Measurements from ENCODE around the gene SYCP2L. TPM values are rescaled to one million over a fixed set of nuclear protein-coding genes. Genes with fewer than 3 reads are reported as not detected.
"Not testable (repeated sequence)": the region's sequence is repeated elsewhere in the genome, so short reads cannot be mapped to it uniquely, and the experiment has no call there.

Gene SYCP2L
- total RNA-seq, 4 donors from 2014 or later = 0.44 to 5.2 (median 0.49) TPM; not detected in 1

DNA sequence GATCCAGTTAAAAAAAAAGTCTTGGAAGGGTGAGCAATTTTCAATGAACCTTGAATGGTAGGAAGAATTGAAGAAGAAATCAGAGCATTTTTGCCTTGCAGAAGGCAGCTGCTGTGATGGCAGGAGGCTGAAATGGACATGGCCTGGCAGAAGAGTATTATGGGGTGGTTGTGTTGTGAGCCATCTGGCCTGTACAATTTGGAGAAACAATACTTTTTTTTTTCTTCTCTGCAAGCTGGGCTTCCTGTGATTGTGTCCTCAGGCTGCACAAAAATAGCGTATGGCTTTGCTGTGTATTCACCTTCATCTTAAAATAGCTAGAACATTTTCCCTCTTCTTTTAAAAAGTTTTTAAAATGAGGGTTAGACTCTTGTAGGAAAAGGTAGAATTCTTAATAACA lies 21.4 kb downstream of the SYCP2L start:
- Histone ChIP-seq H3K9me3 (no peaks in the 10 kb centered on the region), H3K4me1 (no peaks in the 10 kb centered on the region), H3K36me3 (no peaks in the 10 kb centered on the region), H3K27me3 (no peaks in the 10 kb centered on the region), H3K4me3 (no peak overlapping the region), H3K27ac (no peak overlapping the region)
- DNase-seq (ENCODE audit: low spot score in 2 of 2) = no peak
- 83% methylated on average over 1 of the region's 1 CpG for WGBS
- no peak for TF ChIP-seq POLR2A (IDR thresholded peaks at IDR 0.05)
- no peak for TF ChIP-seq EP300 (IDR thresholded peaks at IDR 0.05)
- no peak for TF ChIP-seq POLR2AphosphoS5 (IDR thresholded peaks at IDR 0.05)
- TF ChIP-seq, protein P1, sequence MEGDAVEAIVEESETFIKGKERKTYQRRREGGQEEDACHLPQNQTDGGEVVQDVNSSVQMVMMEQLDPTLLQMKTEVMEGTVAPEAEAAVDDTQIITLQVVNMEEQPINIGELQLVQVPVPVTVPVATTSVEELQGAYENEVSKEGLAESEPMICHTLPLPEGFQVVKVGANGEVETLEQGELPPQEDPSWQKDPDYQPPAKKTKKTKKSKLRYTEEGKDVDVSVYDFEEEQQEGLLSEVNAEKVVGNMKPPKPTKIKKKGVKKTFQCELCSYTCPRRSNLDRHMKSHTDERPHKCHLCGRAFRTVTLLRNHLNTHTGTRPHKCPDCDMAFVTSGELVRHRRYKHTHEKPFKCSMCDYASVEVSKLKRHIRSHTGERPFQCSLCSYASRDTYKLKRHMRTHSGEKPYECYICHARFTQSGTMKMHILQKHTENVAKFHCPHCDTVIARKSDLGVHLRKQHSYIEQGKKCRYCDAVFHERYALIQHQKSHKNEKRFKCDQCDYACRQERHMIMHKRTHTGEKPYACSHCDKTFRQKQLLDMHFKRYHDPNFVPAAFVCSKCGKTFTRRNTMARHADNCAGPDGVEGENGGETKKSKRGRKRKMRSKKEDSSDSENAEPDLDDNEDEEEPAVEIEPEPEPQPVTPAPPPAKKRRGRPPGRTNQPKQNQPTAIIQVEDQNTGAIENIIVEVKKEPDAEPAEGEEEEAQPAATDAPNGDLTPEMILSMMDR (IDR thresholded peaks at IDR 0.05) = no peak

- not testable (repeated sequence) for H3K27me3 ChIP-seq; H3K27ac ChIP-seq; H3K36me3 ChIP-seq; DNase-seq (ENCODE audit: low spot score in 2 of 2); H3K4me3 ChIP-seq; H3K4me1 ChIP-seq; H3K9me3 ChIP-seq
- 93% methylated on average over 3 of the region's 3 CpGs for WGBS
These were observed 32.7 kb downstream of the SYCP2L start for GRCh38 chr6:10919520-10919919.

DNA sequence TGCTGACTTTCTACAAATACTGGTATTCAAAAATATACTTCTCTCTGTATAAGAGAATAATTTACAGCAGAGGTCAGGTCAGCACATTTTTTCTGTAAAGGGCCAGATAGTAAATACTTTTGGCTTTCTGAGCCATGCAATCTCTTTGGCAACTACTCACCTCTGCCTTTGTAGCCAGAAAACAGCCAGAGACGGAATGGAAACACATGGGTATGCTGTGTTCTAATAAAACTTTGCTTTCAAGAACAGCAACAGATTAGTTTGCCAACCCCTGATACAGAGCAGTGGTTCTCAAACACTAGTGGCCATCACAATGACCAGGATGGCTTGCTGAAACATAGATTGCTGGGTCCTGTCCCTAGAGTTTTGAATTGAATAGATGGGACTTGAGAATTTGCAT lies 46.3 kb downstream of the SYCP2L start:
- no peak for DNase-seq (ENCODE audit: low spot score in 2 of 2)
- H3K4me1 ChIP-seq = no peaks in the 10 kb centered on the region
- H3K27me3 ChIP-seq = no peaks in the 10 kb centered on the region
- H3K4me3 ChIP-seq = no peak overlapping the region
- TF ChIP-seq POLR2AphosphoS5 (IDR thresholded peaks at IDR 0.05) = no peak
- TF ChIP-seq, protein P1 (IDR thresholded peaks at IDR 0.05) = no peak
- no peak for TF ChIP-seq POLR2A (IDR thresholded peaks at IDR 0.05)
- no peak for TF ChIP-seq EP300 (IDR thresholded peaks at IDR 0.05)
- 65% methylated on average over 1 of the region's 1 CpG for WGBS
- no peaks in the 10 kb centered on the region for H3K36me3 ChIP-seq
- H3K27ac ChIP-seq = no peak overlapping the region
- H3K9me3 ChIP-seq = no peaks in the 10 kb centered on the region

- no peaks in the 10 kb centered on the region for H3K4me1 ChIP-seq
- TF ChIP-seq, protein P1 (IDR thresholded peaks at IDR 0.05) = no peak
- TF ChIP-seq POLR2A (IDR thresholded peaks at IDR 0.05) (no peak), POLR2AphosphoS5 (IDR thresholded peaks at IDR 0.05) (no peak), EP300 (IDR thresholded peaks at IDR 0.05) (no peak)
- DNase-seq (ENCODE audit: low spot score in 2 of 2) = no peak
- no peak overlapping the region for H3K27ac ChIP-seq
- no peaks in the 10 kb centered on the region for H3K27me3 ChIP-seq
- H3K36me3 ChIP-seq = no peaks in the 10 kb centered on the region
- no peak overlapping the region for H3K4me3 ChIP-seq
- H3K9me3 ChIP-seq = no peaks in the 10 kb centered on the region
- 93% methylated on average over 2 of the region's 2 CpGs for WGBS
These were observed 53.0 kb downstream of the SYCP2L start for GRCh38 chr6:10939840-10940239.

DNA sequence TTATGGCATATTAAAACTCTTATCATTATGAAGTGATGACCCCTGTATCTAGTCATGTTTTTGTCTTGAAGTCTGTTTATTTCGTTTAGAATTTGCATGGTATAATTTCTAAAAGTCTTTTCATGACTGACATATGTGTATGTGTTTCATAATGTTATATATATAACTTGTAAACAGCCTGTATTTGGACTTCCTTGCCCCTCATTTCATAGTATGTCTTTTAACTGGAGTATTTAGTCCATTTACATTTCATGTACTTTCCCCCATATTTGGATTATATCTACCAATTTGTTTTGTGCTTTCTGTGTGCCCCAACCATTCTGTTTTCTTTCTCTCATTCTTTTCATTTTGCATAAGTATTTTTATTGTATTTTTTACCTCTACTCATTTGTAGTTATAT lies 59.0 kb downstream of the SYCP2L start:
- TF ChIP-seq, protein P1 (IDR thresholded peaks at IDR 0.05) = no peak
- TF ChIP-seq POLR2A (IDR thresholded peaks at IDR 0.05) (no peak), EP300 (IDR thresholded peaks at IDR 0.05) (no peak), POLR2AphosphoS5 (IDR thresholded peaks at IDR 0.05) (no peak)
- Histone ChIP-seq H3K9me3 (no peaks in the 10 kb centered on the region), H3K36me3 (no peaks in the 10 kb centered on the region), H3K27me3 (no peaks in the 10 kb centered on the region), H3K4me1 (no peaks in the 10 kb centered on the region), H3K27ac (no peak overlapping the region), H3K4me3 (no peak overlapping the region)
- 89% methylated on average over 1 of the region's 1 CpG for WGBS
- DNase-seq (ENCODE audit: low spot score in 2 of 2) = no peak

DNA sequence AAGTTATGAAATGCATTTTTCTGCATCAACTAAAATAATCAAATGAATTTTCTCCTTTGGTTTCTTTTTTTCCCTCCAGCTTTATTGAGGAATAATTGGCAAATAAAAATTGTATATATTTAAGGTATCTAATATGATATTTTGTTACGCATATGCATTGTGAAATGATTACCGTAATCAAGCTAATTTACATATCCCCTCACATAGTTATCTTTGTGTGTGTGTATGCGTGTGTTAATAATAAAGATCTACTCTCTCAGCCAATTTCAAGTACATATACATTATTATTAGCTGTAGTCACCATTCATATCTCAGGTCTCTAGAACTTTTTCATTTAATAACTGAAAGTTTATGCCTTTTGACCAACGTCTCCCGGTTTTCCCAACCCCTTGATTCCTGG lies 61.1 kb downstream of the SYCP2L start:
- Histone ChIP-seq H3K27ac (no peak overlapping the region), H3K9me3 (no peaks in the 10 kb centered on the region), H3K4me3 (no peak overlapping the region), H3K36me3 (no peaks in the 10 kb centered on the region), H3K27me3 (no peaks in the 10 kb centered on the region), H3K4me1 (no peaks in the 10 kb centered on the region)
- WGBS = 96% methylated on average over 5 of the region's 5 CpGs
- no peak for DNase-seq (ENCODE audit: low spot score in 2 of 2)
- TF ChIP-seq EP300 (IDR thresholded peaks at IDR 0.05) (no peak), POLR2AphosphoS5 (IDR thresholded peaks at IDR 0.05) (no peak), POLR2A (IDR thresholded peaks at IDR 0.05) (no peak)
- TF ChIP-seq, protein P1 (IDR thresholded peaks at IDR 0.05) = no peak

Data from suprapubic skin (tissue), 4 donors.